ENCODE measurements around the gene ABCB8. TPM values are rescaled to one million over a fixed set of nuclear protein-coding genes. Genes with fewer than 3 reads are reported as not detected.

The ABCB8 gene
- total RNA-seq, 4 donors from 2014 or later: 22.9 to 35.2 (median 27.6) TPM

DNA sequence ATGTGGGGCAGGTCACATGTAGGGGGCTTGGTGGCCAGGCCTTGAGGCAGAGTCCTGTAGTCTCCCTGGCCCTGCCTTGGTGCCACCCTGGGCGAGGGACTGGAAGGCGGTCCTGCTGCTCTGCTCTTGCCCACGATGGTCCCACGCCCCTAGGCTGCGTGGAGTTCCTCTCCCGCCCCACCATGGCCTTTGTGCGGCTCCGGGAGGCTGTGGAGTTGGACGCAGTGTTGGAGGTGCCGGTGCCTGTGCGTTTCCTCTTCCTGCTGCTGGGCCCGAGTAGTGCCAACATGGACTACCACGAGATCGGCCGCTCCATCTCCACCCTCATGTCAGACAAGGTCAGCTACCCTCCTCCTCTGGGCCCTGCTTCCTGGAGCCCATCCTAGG lies 42.3 kb downstream of the ABCB8 start:
- intact Hi-C loops (cut with DNase I; ENCODE audit: low total_unique reads): no loop called here
- no peak for DNase-seq (ENCODE audit: low spot score in 2 of 2)
- WGBS, 2 donors: 78 to 97% methylated on average over 6 to 15 of the region's 15 CpGs
- no peak overlapping the region for H3K4me3 ChIP-seq (ENCODE audit: low read depth, poor library complexity, severe bottlenecking)
- TF ChIP-seq, protein P1, sequence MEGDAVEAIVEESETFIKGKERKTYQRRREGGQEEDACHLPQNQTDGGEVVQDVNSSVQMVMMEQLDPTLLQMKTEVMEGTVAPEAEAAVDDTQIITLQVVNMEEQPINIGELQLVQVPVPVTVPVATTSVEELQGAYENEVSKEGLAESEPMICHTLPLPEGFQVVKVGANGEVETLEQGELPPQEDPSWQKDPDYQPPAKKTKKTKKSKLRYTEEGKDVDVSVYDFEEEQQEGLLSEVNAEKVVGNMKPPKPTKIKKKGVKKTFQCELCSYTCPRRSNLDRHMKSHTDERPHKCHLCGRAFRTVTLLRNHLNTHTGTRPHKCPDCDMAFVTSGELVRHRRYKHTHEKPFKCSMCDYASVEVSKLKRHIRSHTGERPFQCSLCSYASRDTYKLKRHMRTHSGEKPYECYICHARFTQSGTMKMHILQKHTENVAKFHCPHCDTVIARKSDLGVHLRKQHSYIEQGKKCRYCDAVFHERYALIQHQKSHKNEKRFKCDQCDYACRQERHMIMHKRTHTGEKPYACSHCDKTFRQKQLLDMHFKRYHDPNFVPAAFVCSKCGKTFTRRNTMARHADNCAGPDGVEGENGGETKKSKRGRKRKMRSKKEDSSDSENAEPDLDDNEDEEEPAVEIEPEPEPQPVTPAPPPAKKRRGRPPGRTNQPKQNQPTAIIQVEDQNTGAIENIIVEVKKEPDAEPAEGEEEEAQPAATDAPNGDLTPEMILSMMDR (IDR thresholded peaks at IDR 0.05): no peak
- TF ChIP-seq POLR2A (IDR thresholded peaks at IDR 0.05): no peak

GRCh38 chr7:151071032-151071866 lies 43.0 kb downstream of the ABCB8 start:
- H3K4me3 ChIP-seq (ENCODE audit: low read depth, poor library complexity, severe bottlenecking): no peak overlapping the region
- TF ChIP-seq, protein P1 (IDR thresholded peaks at IDR 0.05): no peak
- TF ChIP-seq POLR2A (IDR thresholded peaks at IDR 0.05): no peak
- 92 to 93% methylated on average over 39 of the region's 39 CpGs for WGBS, 2 donors
- intact Hi-C loops (cut with DNase I; ENCODE audit: low total_unique reads): no loop called here
- DNase-seq (ENCODE audit: low spot score in 2 of 2): no peak

GRCh38 chr7:151073990-151074389 lies 45.7 kb downstream of the ABCB8 start:
- WGBS, 2 donors: 85 to 86% methylated on average over 17 of the region's 17 CpGs
- DNase-seq (ENCODE audit: low spot score in 2 of 2): no peak
- TF ChIP-seq, protein P1 (IDR thresholded peaks at IDR 0.05): no peak
- no peak for TF ChIP-seq POLR2A (IDR thresholded peaks at IDR 0.05)
- intact Hi-C loops (cut with DNase I; ENCODE audit: low total_unique reads): no loop called here
- H3K4me3 ChIP-seq (ENCODE audit: low read depth, poor library complexity, severe bottlenecking): no peak overlapping the region

DNA sequence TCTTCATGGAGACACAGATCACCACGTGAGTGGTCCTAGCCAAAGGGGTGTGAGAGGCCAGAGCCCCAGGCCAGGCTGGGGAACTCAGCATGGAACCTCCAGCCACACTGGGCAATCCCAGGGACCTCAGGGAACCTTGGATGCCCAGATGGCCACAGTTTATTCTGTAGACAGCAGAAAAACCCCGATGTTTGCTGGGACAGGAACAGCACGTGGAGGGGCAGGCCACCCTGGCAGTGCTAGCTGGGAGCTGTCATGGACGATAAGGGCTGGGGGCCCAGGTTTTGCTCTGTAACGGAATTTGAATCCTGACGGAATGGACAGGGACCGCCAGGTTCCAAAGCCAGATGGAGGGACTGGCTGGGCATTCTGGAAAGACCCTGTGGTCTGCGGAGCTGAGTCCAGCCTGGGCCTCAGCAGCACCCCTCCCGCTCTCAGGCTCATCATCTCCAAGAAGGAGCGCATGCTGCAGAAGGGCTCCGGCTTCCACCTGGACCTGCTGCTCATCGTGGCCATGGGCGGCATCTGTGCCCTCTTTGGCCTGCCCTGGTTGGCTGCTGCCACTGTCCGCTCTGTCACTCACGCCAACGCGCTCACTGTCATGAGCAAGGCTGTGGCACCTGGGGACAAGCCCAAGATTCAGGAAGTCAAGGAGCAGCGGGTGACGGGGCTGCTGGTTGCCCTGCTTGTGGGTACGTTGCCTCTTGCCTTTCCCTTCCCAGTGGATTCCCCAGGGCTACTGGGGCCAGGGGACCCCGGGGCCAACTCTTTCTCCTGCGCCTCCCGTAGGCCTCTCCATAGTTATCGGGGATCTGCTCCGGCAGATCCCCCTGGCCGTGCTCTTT lies 46.8 kb downstream of the ABCB8 start:
- WGBS, 2 donors: 91 to 93% methylated on average over 22 to 26 of the region's 26 CpGs
- no peak for DNase-seq (ENCODE audit: low spot score in 2 of 2)
- no peak for TF ChIP-seq POLR2A (IDR thresholded peaks at IDR 0.05)
- intact Hi-C loops (cut with DNase I; ENCODE audit: low total_unique reads): no loop called here
- H3K4me3 ChIP-seq (ENCODE audit: low read depth, poor library complexity, severe bottlenecking): no peak overlapping the region

DNA sequence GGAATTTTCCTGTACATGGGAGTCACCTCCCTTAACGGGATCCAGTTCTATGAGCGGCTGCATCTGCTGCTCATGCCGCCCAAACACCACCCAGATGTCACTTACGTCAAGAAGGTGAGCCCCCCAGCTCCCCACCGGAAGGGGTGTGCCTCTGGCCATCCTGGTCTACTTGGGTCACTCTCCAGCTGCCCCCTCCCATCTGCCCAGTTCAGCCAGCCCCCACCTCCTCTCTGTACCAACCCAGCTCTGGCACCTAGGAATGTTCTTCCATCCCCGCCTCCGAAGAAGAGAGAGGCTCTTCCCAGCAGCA lies 47.4 kb downstream of the ABCB8 start:
- H3K4me3 ChIP-seq (ENCODE audit: low read depth, poor library complexity, severe bottlenecking): no peak overlapping the region
- DNase-seq (ENCODE audit: low spot score in 2 of 2): no peak
- TF ChIP-seq, protein P1 (IDR thresholded peaks at IDR 0.05): no peak
- no peak for TF ChIP-seq POLR2A (IDR thresholded peaks at IDR 0.05)
- intact Hi-C loops (cut with DNase I; ENCODE audit: low total_unique reads): no loop called here
- WGBS, 2 donors: 86% methylated on average over 7 of the region's 7 CpGs

DNA sequence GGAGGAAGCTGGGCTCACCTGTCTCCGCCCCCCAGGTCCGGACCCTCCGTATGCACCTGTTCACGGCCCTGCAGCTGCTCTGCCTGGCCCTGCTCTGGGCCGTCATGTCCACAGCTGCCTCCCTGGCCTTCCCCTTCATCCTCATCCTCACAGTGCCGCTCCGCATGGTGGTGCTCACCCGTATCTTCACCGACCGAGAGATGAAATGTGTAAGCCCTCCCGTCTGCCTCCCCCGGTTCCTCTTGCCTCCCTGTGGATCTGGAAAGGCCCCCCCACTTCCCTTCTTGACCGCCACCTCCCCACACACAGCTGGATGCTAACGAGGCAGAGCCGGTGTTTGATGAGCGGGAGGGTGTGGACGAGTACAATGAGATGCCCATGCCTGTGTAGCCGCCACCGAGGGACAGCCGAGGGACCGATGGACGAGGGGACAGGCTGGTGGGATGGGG lies 47.8 kb downstream of the ABCB8 start:
- H3K4me3 ChIP-seq (ENCODE audit: low read depth, poor library complexity, severe bottlenecking): no peak overlapping the region
- no peak for DNase-seq (ENCODE audit: low spot score in 2 of 2)
- TF ChIP-seq, protein P1 (IDR thresholded peaks at IDR 0.05): no peak
- TF ChIP-seq POLR2A (IDR thresholded peaks at IDR 0.05): no peak
- intact Hi-C loops (cut with DNase I; ENCODE audit: low total_unique reads): no loop called here
- WGBS, 2 donors: 85 to 88% methylated on average over 22 of the region's 22 CpGs
